ENCODE measurements around the gene INPP5J.

DNA sequence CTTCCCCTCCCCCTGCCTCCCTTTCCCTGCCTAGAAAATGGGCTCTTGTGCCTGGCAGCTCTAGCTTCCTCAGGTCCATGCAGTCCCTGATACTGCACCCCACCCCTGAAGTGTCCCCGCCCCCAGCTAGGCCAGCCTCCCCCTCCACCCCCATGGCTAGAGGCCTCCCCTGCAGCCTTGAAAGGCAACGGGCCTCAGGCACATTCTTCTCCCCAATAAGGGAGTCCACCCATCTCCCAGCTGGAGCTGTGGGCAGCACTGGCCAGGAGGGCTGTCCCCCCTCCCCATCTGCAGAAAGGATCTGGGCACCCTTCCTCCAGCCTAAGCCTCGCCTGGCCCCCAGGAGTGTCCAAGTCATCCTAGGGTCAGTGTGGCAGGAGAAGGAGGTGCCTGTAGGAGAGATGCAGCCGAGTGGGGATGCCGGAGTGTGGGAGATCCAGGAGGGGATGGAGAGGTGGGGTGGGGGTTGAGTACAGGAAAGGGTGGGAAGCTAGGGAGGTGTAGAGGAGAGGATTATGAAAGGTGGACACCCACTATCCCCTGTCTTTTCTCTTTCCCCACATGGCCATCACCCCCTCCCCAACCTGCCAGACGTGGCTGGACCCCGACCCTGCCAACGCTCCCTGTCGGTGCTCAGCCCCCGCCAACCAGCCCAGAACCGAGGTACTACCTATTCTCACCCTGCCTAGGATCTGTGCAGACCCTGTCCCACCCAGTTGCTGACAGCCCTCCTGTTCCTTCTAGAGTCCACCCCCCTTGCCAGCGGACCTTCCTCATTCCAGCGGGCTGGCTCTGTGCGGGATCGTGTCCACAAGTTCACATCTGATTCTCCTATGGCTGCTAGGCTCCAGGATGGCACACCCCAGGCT is 32.3 kb upstream of the INPP5J start:
- TF ChIP-seq CTCF (conservative IDR thresholded peaks at IDR 0.05 in 1 of 2, IDR thresholded peaks at IDR 0.05 in 1 of 2; ENCODE audit: low read depth in 1 of 2, low read length in 2 of 2) (no peak), EZH2 (IDR thresholded peaks at IDR 0.05; ENCODE audit: low read length, missing control alignments) (no peak)

All from fibroblast of lung (primary cell).